ENCODE results near the gene GLIS1.

Gene GLIS1

DNA sequence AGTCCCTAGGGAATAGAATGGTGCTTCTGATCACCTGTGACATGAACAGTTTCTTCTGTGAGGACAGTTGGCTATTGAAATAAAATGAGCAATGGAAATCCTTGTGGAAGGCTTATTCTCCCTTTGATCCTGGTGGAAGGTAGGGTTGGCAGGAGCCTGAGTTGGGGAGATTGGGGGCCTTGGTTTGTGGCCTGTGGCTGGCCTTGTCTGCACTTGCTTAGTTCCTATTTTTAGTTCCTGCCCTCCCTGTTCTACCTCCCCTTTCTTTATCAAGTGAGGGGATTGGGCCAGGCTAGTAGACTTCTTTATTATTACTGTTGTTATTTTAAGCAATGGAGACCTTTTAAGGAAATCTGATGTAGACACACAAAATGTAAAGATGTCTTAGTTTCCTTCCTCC, 271.6 kb downstream of the GLIS1 start:
- no peak for DNase-seq (ENCODE audit: low spot score)
- TF ChIP-seq CTCF (IDR thresholded peaks at IDR 0.05; ENCODE audit: extremely low read depth, insufficient read depth, missing control alignments) = no peak
- in situ Hi-C loops (cut with MboI; ENCODE audit: low pct_unique_long_range_greater_than_20kb, low sequenced_read_pairs, unreplicated experiment) = no loop called here

- no peak for DNase-seq (ENCODE audit: low spot score)
- TF ChIP-seq CTCF (IDR thresholded peaks at IDR 0.05; ENCODE audit: extremely low read depth, insufficient read depth, missing control alignments) = no peak
- in situ Hi-C loops (cut with MboI; ENCODE audit: low pct_unique_long_range_greater_than_20kb, low sequenced_read_pairs, unreplicated experiment) = no loop called here
Measured at GRCh38 chr1:53465023-53465957, 273.7 kb downstream of the GLIS1 start.

GRCh38 chr1:53463961-53464899, 274.7 kb downstream of the GLIS1 start:
- no peak for DNase-seq (ENCODE audit: low spot score)
- no peak for TF ChIP-seq CTCF (IDR thresholded peaks at IDR 0.05; ENCODE audit: extremely low read depth, insufficient read depth, missing control alignments)
- in situ Hi-C loops (cut with MboI; ENCODE audit: low pct_unique_long_range_greater_than_20kb, low sequenced_read_pairs, unreplicated experiment) = no loop called here

DNA sequence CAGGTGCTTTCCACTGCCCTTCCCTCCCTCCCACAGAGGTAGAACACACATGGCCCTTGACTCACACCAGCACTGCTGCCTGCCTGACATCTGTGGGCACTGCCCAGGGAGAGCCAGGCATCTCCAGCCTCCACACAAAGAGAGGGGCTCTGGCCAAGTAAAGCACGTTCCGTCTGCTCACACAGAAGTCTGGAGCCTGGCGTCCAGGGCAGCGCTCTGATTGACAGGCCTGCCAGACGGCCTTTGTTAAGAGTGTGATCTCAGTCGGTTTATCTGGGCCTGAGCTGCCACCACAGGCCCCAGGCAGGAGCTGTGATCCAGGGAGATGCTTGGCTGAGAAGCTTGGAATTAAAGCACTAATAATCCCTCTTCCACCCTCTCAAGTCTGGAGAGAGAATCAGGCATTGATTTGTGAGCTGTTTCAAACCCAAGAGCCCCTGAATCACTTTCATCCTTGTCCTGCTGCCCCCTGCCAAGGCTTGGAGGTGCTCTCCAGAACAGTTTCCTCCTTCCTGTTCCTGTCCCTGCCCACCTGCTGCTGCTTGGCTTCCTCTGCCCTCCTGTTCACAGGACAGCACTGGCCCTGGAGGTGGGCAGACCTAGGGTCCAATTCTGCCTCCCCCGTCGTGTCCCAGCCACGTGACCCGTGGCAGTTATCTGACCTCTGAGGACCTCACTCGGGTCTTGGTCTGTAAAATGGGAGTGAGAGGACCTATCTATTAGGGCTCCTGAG, 276.0 kb downstream of the GLIS1 start:
- no peak for DNase-seq (ENCODE audit: low spot score)
- in situ Hi-C loops (cut with MboI; ENCODE audit: low pct_unique_long_range_greater_than_20kb, low sequenced_read_pairs, unreplicated experiment) = no loop called here
- TF ChIP-seq CTCF (IDR thresholded peaks at IDR 0.05; ENCODE audit: extremely low read depth, insufficient read depth, missing control alignments) = no peak

- TF ChIP-seq CTCF (IDR thresholded peaks at IDR 0.05; ENCODE audit: extremely low read depth, insufficient read depth, missing control alignments) = no peak
- no peak for DNase-seq (ENCODE audit: low spot score)
- in situ Hi-C loops (cut with MboI; ENCODE audit: low pct_unique_long_range_greater_than_20kb, low sequenced_read_pairs, unreplicated experiment) = no loop called here
Measured at GRCh38 chr1:53462193-53462592, 276.8 kb downstream of the GLIS1 start.

Data from GM13977 (cell line).